ENCODE results near the gene TSEN2.

- no peak for TF ChIP-seq MAX (IDR thresholded peaks at IDR 0.05)
- no peak for TF ChIP-seq TCF12 (IDR thresholded peaks at IDR 0.05; ENCODE audit: low read depth)
- TF ChIP-seq CEBPB (IDR thresholded peaks at IDR 0.05), result no peak
Measured at GRCh38 chr3:12489368-12489767, 5.1 kb downstream of the TSEN2 start.

Measured in Ishikawa (cell line).